Cardiac muscle cell (in vitro differentiated cells and primary cell): ENCODE results near the gene DMWD. TPM values are rescaled to one million over a fixed set of nuclear protein-coding genes. Genes with fewer than 3 reads are reported as not detected.

Source experiments
- DNase-seq, 2 donors: peaks; one replicate each; pipeline versions ENCODE4 v3.0.0 to v3.0.0-alpha.2; 2010 to 2017; ENCODE audit warnings: low read depth in 1 of 2, low spot score in 1 of 2
- H3K27ac ChIP-seq: fragments of 200-600 bp; sonication (generic); 2 replicates; pipeline ENCODE4 v1.5.1; 2016
- H3K27me3 ChIP-seq: fragments of 200-600 bp; sonication (generic); 2 replicates; pipeline ENCODE4 v1.6.0; 2016; ENCODE audit warnings: control low read depth
- H3K36me3 ChIP-seq: fragments of 200-600 bp; sonication (generic); 2 replicates; pipeline ENCODE4 v1.5.1; 2016; ENCODE audit warnings: control low read depth
- H3K4me1 ChIP-seq: fragments of 200-600 bp; sonication (generic); 2 replicates; pipeline ENCODE4 v1.8.1; 2017; ENCODE audit warnings: low read depth, mild to moderate bottlenecking, mixed run types
- H3K4me3 ChIP-seq: fragments of 200-600 bp; sonication (generic); 2 replicates; pipeline ENCODE4 v1.5.1; 2016; ENCODE audit warnings: mild to moderate bottlenecking
- H3K9me3 ChIP-seq: fragments of 200-600 bp; sonication (generic); 2 replicates; pipeline ENCODE4 v1.5.1; 2017; ENCODE audit warnings: low read depth, mild to moderate bottlenecking, control low read depth
- CTCF ChIP-seq: IDR thresholded peaks from 2 replicates; pipeline ENCODE4 v1.5.1; 2012; ENCODE audit warnings: low read depth, mild to moderate bottlenecking, low read length
- polyA plus RNA-seq: library from polyadenylated mRNA; unstranded; fragments of >200 nt; fragmentation: Nextera tagmentation; extraction: Ambion mirVana; gene quantifications from 2 replicates; pipeline ENCODE4 v1.2.1, GENCODE V29; 2016
- total RNA-seq: library from RNA; depleted of rRNA; stranded (reverse); fragments of >200 nt; gene quantifications from 2 replicates; pipeline ENCODE4 v1.2.3, GENCODE V29; 2016

The DMWD gene
- total and polyA plus RNA-seq, 2 experiments from 2014 or later = 112 to 138 TPM

DNA sequence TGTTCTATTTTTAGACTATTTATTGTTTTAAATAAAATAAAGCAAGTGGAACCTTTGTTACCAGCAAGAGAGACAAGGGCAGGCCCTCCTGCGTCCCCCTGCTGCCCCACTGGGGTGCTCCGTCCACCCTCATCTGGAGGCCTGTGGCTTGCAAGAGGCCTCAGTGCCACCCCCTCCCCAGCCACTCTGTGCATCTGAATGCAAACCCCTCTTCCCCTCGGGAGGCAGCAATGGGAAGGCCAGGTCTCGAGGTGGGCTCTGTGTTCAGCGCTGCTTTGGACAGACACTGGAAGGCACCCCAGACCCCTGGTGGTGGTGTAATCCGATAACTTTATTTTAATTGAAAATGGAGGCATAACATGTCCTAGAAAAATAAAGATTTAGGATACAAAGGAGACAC, 28.2 kb downstream of the DMWD start:
- H3K4me1 ChIP-seq = peaks cover 48% of the 10 kb centered on the region
- H3K9me3 ChIP-seq = no peaks in the 10 kb centered on the region
- H3K4me3 ChIP-seq = no peak overlapping the region
- H3K27ac ChIP-seq = peak overlapping the region; percentile 98
- H3K36me3 ChIP-seq = no peaks in the 10 kb centered on the region
- H3K27me3 ChIP-seq = no peaks in the 10 kb centered on the region
- TF ChIP-seq CTCF = no peak
- no peak for DNase-seq

- DNase-seq = peak in 1 of 2 donors; percentile 31
- Histone ChIP-seq H3K4me1 (peaks cover 48% of the 10 kb centered on the region), H3K9me3 (no peaks in the 10 kb centered on the region), H3K27me3 (no peaks in the 10 kb centered on the region), H3K36me3 (no peaks in the 10 kb centered on the region), H3K4me3 (no peak overlapping the region), H3K27ac (peak overlapping the region; percentile 98)
- no peak for TF ChIP-seq CTCF
These were observed 28.9 kb downstream of the DMWD start for GRCh38 chr19:45763691-45764294.

GRCh38 chr19:45762870-45763631, 29.6 kb downstream of the DMWD start:
- TF ChIP-seq CTCF = no peak
- H3K4me3 ChIP-seq = no peak overlapping the region
- H3K36me3 ChIP-seq = no peaks in the 10 kb centered on the region
- DNase-seq = no peak
- peaks cover 48% of the 10 kb centered on the region for H3K4me1 ChIP-seq
- H3K9me3 ChIP-seq = no peaks in the 10 kb centered on the region
- H3K27me3 ChIP-seq = no peaks in the 10 kb centered on the region
- peak overlapping the region; percentile 98 for H3K27ac ChIP-seq

GRCh38 chr19:45761714-45762113, 30.9 kb downstream of the DMWD start:
- Histone ChIP-seq H3K27ac (no peak overlapping the region), H3K27me3 (no peaks in the 10 kb centered on the region), H3K4me1 (peaks cover 45% of the 10 kb centered on the region), H3K9me3 (no peaks in the 10 kb centered on the region), H3K36me3 (no peaks in the 10 kb centered on the region), H3K4me3 (no peak overlapping the region)
- no peak for TF ChIP-seq CTCF
- DNase-seq = peak in 1 of 2 donors; percentile 36

DNA sequence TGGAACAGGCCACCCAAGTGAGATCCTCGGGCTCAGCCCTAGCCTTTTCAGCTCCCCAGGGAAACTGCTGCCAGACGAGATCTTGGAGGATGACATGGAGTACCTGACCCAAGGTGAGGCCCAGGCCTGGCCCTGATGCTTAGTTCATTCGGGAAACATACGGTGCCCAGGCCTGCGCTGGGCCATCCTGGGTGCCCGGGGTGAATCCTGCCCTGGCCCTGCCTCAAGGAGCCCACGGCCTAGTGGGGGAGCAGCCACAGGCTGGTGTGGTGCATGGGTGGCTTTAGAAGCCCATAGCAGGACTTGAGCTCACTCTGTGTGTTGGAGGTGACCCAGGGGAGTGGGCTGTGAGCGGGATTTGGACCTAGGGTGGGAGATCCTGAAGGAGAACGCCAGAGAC, 33.7 kb downstream of the DMWD start:
- peaks cover 21% of the 10 kb centered on the region for H3K4me1 ChIP-seq
- no peak for TF ChIP-seq CTCF
- H3K27me3 ChIP-seq = no peaks in the 10 kb centered on the region
- no peaks in the 10 kb centered on the region for H3K36me3 ChIP-seq
- DNase-seq = no peak
- H3K4me3 ChIP-seq = no peak overlapping the region
- no peak overlapping the region for H3K27ac ChIP-seq
- no peaks in the 10 kb centered on the region for H3K9me3 ChIP-seq
